Right renal cortex interstitium (tissue), 3 donors: Measurements from ENCODE around the gene SORBS2. TPM values are rescaled to one million over a fixed set of nuclear protein-coding genes. Genes with fewer than 3 reads are reported as not detected.

Source experiments
- DNase-seq, 3 donors: peaks; one replicate each; pipeline ENCODE4 v3.0.0-alpha.2; 2013; ENCODE audit warnings: low read depth in 3 of 3, low spot score in 2 of 3
- polyA plus RNA-seq, 3 donors: library from polyadenylated mRNA; unstranded; fragments of 120-200 nt; gene quantifications; one replicate each; pipeline ENCODE4 v1.2.1, GENCODE V29; 2013; ENCODE audit not compliant: insufficient read length in 3 of 3

The SORBS2 gene
- polyA plus RNA-seq, 3 donors: 65.0 to 71.9 (median 65.3) TPM

GRCh38 chr4:185836241-185837084 is 24.5 kb upstream of the SORBS2 start:
- DNase-seq: no peak

- DNase-seq: no peak
These were observed 23.8 kb upstream of the SORBS2 start for GRCh38 chr4:185835814-185836213.

GRCh38 chr4:185835336-185835735 is 23.3 kb upstream of the SORBS2 start:
- DNase-seq: no peak

GRCh38 chr4:185834778-185835177 is 22.8 kb upstream of the SORBS2 start:
- DNase-seq: no peak

GRCh38 chr4:185834088-185834487 is 22.1 kb upstream of the SORBS2 start:
- no peak for DNase-seq

GRCh38 chr4:185833055-185833598 is 21.1 kb upstream of the SORBS2 start:
- no peak for DNase-seq

GRCh38 chr4:185831125-185831815 is 19.3 kb upstream of the SORBS2 start:
- DNase-seq: no peak

- DNase-seq: no peak
These were observed 18.4 kb upstream of the SORBS2 start for GRCh38 chr4:185830263-185830994.

GRCh38 chr4:185826381-185826780 is 14.4 kb upstream of the SORBS2 start:
- no peak for DNase-seq

GRCh38 chr4:185825737-185826136 is 13.7 kb upstream of the SORBS2 start:
- no peak for DNase-seq

GRCh38 chr4:185822791-185823190 is 10.8 kb upstream of the SORBS2 start:
- DNase-seq: no peak

- DNase-seq: no peak
These were observed 9.0 kb upstream of the SORBS2 start for GRCh38 chr4:185821029-185821419.

- DNase-seq: no peak
These were observed 8.4 kb upstream of the SORBS2 start for GRCh38 chr4:185820146-185821028.

GRCh38 chr4:185819144-185819543 is 7.2 kb upstream of the SORBS2 start:
- DNase-seq: no peak

- DNase-seq: no peak
These were observed 5.4 kb upstream of the SORBS2 start for GRCh38 chr4:185817403-185817818.

GRCh38 chr4:185813133-185813532 is 1.1 kb upstream of the SORBS2 start:
- no peak for DNase-seq

GRCh38 chr4:185810746-185811508 is 1.1 kb downstream of the SORBS2 start:
- no peak for DNase-seq

- no peak for DNase-seq
These were observed 2.4 kb downstream of the SORBS2 start for GRCh38 chr4:185809533-185810071.

- no peak for DNase-seq
These were observed 2.9 kb downstream of the SORBS2 start for GRCh38 chr4:185809121-185809520.
